ENCODE measurements around the gene SUGCT. TPM values are rescaled to one million over a fixed set of nuclear protein-coding genes. Genes with fewer than 3 reads are reported as not detected.

Gene SUGCT
- total and polyA plus RNA-seq, 2 of the 8 experiments (the other 6 are each of a cell fraction or from before 2014, with no cell fraction given): 2.8 to 5.4 TPM

GRCh38 chr7:40545739-40546138 lies 410.9 kb downstream of the SUGCT start:
- POLR2A ChIA-PET (ENCODE audit: partially characterized antibody): no interaction called here
- no peak overlapping the region for H3K14ac ChIP-seq (ENCODE audit: insufficient read length)
- H3K23ac ChIP-seq (ENCODE audit: insufficient read length): no peak overlapping the region
- CTCF ChIA-PET (ENCODE audit: partially characterized antibody): interaction anchor here (1.8 kb wide), 1 partner anchor 65 kb away, joined by 4 read pairs; no protein-coding TSS in a partner anchor
- no peak overlapping the region for H2BK12ac ChIP-seq (ENCODE audit: low read depth, low read length)
- H3K23me2 ChIP-seq (ENCODE audit: low read depth, low read length): no peaks in the 10 kb centered on the region; the same call in 1 of the 2 replicates
- no peak overlapping the region for H3K27ac ChIP-seq (ENCODE audit: low read depth, low read length)
- H3K36me3 ChIP-seq (ENCODE audit: control insufficient read depth in 2 of 4, insufficient read depth in 4 of 4, low read length in 3 of 4): no peaks in the 10 kb centered on the region
- H3K4me3 ChIP-seq (ENCODE audit: extremely low read depth in 1 of 4, insufficient read depth in 2 of 4, low read depth in 3 of 4, low read length in 4 of 4): no peak overlapping the region
- no peaks in the 10 kb centered on the region for H3K9me3 ChIP-seq (ENCODE audit: insufficient read depth in 2 of 2, low read depth in 1 of 2, low read length in 1 of 2)
- no peak overlapping the region for H4K5ac ChIP-seq (ENCODE audit: insufficient read length, low read depth, low read length)
- H4K20me1 ChIP-seq (replicated peaks in 1 of 2; ENCODE audit: control insufficient read depth in 1 of 2, insufficient read depth in 2 of 2, low read length in 2 of 2): no peaks in the 10 kb centered on the region
- no peaks in the 10 kb centered on the region for H3K4me1 ChIP-seq (replicated peaks in 1 of 4; ENCODE audit: control insufficient read depth in 3 of 4, insufficient read depth in 4 of 4, low read length in 3 of 4)
- H2BK120ac ChIP-seq (replicated peaks; ENCODE audit: low read depth, low read length): no peak overlapping the region
- no peak overlapping the region for H3K18ac ChIP-seq (ENCODE audit: extremely low read depth, low read length)
- no peak overlapping the region for H2AFZ ChIP-seq (ENCODE audit: low read length)
- no peak overlapping the region for H3K4ac ChIP-seq (replicated peaks; ENCODE audit: insufficient read length, low read depth, low read length)
- no peak overlapping the region for H3K9ac ChIP-seq (replicated peaks in 1 of 4; ENCODE audit: extremely low read depth in 1 of 4, low read depth in 3 of 4, low read length in 3 of 4)
- DNase-seq (ENCODE audit: low read depth in 1 of 2, low spot score in 2 of 2) (no peak), FAIRE-seq (no peak)
- no peak overlapping the region for H3K4me2 ChIP-seq (ENCODE audit: insufficient read depth in 1 of 2, low read depth in 2 of 2, low read length in 2 of 2)
- H3K79me2 ChIP-seq (ENCODE audit: control insufficient read depth in 1 of 2, insufficient read depth in 2 of 2, low read length in 2 of 2): no peaks in the 10 kb centered on the region
- H4K8ac ChIP-seq (ENCODE audit: extremely low read depth, insufficient read depth, low read length): no peak overlapping the region
- no peak overlapping the region for H3K56ac ChIP-seq (replicated peaks; ENCODE audit: insufficient read length, low read depth, low read length)
- H3K27me3 ChIP-seq (replicated peaks in 1 of 4; ENCODE audit: control insufficient read depth in 3 of 4, extremely low read depth in 1 of 4, insufficient read depth in 3 of 4, low read length in 3 of 4): no peaks in the 10 kb centered on the region
- H3K79me1 ChIP-seq (ENCODE audit: low read depth, low read length): no peaks in the 10 kb centered on the region
- no peak overlapping the region for H2BK15ac ChIP-seq (ENCODE audit: low read length)
- no peak overlapping the region for H2BK5ac ChIP-seq (ENCODE audit: low read depth, low read length)
- no peak overlapping the region for H4K91ac ChIP-seq (replicated peaks; ENCODE audit: insufficient read length, low read length)
- no peak overlapping the region for H2BK20ac ChIP-seq (ENCODE audit: low read length)
- no peak overlapping the region for H2AK5ac ChIP-seq (ENCODE audit: low read depth, low read length)
- TF ChIP-seq CHD2 (IDR thresholded peaks at IDR 0.05; ENCODE audit: low read length) (no peak), NRF1 (IDR thresholded peaks at IDR 0.05; ENCODE audit: low read depth, low read length) (no peak), BACH1 (IDR thresholded peaks at IDR 0.05; ENCODE audit: low read length) (no peak), JUN (IDR thresholded peaks at IDR 0.05; ENCODE audit: low read depth, low read length) (no peak), JUND (IDR thresholded peaks at IDR 0.05; ENCODE audit: low read length) (no peak), SIX5 (IDR thresholded peaks at IDR 0.05; ENCODE audit: low read depth, low read length) (no peak), SRF (IDR thresholded peaks at IDR 0.05; ENCODE audit: low read depth, low read length) (no peak), GABPA (IDR thresholded peaks at IDR 0.05; ENCODE audit: borderline replicate concordance, insufficient read depth, low read length) (no peak), NANOG (IDR thresholded peaks at IDR 0.05; ENCODE audit: insufficient read depth, low read depth, low read length, poor library complexity, severe bottlenecking) (no peak), MAX (IDR thresholded peaks at IDR 0.05) (no peak), RNF2 (IDR thresholded peaks at IDR 0.05; ENCODE audit: borderline replicate concordance, low read depth, low read length, missing control alignments, poor library complexity, severe bottlenecking) (no peak), RBBP5 (IDR thresholded peaks at IDR 0.05; ENCODE audit: borderline replicate concordance, low read depth, low read length) (no peak), CTBP2 (IDR thresholded peaks at IDR 0.05; ENCODE audit: borderline replicate concordance, insufficient read depth, insufficient read length, low read length) (no peak), MAFK (IDR thresholded peaks at IDR 0.05; ENCODE audit: low read depth, low read length) (no peak), KDM1A (IDR thresholded peaks at IDR 0.05; ENCODE audit: borderline replicate concordance, low read length) (no peak), KDM4A (IDR thresholded peaks at IDR 0.05; ENCODE audit: low read depth, low read length, severe bottlenecking) (no peak)
